Measurements from ENCODE around the gene WNT11. TPM values are rescaled to one million over a fixed set of nuclear protein-coding genes. Genes with fewer than 3 reads are reported as not detected.

WNT11 gene
- polyA plus RNA-seq, 1 of the 3 experiments (the other 2 are of a cell fraction) = 0.43 TPM

DNA sequence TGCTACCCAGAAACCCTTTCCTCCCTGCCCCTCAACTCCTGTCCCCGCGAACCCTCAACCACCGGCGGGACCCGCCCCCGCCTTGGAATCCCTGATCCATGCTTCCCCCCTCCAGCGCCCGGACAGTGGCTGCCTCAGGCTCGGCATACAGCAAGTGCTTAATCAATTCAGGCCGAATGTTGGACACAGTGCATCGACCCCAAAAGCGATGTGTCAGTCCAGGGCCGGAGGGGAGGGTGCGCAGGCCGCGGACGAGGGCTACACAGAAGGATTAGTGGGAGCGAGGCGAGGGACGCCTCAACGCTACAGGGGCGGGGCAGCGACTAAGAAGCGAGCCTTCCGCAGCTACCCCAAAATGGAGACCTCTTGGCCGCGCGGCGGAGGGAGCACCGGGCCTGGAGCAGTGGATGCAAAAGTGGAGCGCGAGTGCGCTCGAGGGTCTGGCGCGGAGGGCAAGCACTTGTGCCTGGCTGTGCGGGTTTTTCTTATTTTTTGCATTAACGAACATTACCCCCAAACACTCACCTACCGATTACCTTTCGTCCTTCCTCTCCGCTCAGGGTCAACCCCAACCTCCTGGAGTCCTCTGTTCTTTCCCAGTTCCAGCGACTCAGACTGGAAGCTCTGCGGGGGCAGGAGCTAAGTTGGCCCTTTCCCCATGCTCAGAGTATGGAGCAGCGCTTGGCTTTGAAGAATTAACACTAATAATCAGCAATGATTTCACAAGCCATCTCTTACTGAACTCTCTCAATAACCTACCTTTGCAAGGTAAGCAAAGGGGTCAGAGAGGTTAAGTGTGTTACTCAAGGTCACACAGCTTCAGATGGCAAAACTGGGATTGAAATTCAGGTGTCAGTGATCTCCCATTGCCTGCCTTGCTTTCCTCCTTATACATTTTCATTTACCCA is 30.0 kb upstream of the WNT11 start (continued):
- TF ChIP-seq FOXM1 (IDR thresholded peaks at IDR 0.05; ENCODE audit: low read depth) (no peak), FOXJ3 (CRISPR knock-in tag; IDR thresholded peaks at IDR 0.05) (no peak), RXRA (IDR thresholded peaks at IDR 0.05; ENCODE audit: borderline replicate concordance, low read depth) (no peak), EZH2phosphoT487 (IDR thresholded peaks at IDR 0.05; ENCODE audit: borderline replicate concordance, low read depth) (no peak), SMC3 (IDR thresholded peaks at IDR 0.05; ENCODE audit: low read depth, low read length) (0 out of 2 replicates have a peak, but pooled peaks have one; percentile 3)
- TF ChIP-seq, protein P1, sequence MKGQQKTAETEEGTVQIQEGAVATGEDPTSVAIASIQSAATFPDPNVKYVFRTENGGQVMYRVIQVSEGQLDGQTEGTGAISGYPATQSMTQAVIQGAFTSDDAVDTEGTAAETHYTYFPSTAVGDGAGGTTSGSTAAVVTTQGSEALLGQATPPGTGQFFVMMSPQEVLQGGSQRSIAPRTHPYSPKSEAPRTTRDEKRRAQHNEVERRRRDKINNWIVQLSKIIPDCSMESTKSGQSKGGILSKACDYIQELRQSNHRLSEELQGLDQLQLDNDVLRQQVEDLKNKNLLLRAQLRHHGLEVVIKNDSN (IDR thresholded peaks at IDR 0.05; ENCODE audit: borderline replicate concordance, low read depth) = no peak
- TF ChIP-seq, protein P2, sequence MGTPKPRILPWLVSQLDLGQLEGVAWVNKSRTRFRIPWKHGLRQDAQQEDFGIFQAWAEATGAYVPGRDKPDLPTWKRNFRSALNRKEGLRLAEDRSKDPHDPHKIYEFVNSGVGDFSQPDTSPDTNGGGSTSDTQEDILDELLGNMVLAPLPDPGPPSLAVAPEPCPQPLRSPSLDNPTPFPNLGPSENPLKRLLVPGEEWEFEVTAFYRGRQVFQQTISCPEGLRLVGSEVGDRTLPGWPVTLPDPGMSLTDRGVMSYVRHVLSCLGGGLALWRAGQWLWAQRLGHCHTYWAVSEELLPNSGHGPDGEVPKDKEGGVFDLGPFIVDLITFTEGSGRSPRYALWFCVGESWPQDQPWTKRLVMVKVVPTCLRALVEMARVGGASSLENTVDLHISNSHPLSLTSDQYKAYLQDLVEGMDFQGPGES (IDR thresholded peaks at IDR 0.05; ENCODE audit: low read depth, low read length) = no peak

DNA sequence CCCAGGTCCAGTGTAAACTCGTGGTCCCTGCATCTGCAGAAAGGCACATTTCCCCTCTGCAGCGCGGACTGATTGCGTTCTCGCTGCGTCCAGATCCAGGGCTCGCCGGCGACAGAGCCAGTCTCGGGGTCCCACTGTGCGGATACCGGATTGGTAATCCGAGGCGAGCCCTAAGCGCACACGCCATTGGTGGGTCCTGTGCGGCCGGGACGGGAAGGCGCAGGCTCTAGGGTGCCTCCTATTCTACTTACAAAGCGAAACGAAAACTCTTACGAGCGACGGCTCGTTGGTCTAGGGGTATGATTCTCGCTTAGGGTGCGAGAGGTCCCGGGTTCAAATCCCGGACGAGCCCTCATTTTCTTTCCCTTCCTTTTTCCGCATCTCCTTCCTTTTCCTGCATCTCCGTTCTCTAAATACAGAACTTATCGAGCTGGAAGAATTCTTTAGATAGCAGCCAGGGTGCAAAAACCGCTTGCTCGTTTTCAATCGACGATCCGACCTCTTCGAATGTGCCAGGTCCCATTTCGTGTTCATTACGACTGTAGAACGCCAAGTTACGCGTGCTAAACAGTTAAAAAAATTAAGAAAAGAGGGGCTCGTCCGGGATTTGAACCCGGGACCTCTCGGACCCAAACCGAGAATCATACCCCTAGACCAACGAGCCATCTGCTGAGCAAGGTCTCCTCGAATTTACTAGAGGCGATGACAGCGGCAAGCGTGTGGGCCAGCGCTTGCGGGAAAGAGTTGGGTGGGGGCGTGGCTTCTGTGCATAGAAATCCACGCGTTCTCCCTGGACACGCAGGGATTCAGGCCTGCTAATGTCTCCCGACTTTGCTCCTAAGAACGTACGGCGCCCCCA is 29.2 kb upstream of the WNT11 start:
- peaks cover 3% of the 10 kb centered on the region for H3F3A ChIP-seq (replicated peaks; ENCODE audit: insufficient read depth)
- peak overlapping the region; percentile 87 for H3K4me2 ChIP-seq
- H4K20me1 ChIP-seq (ENCODE audit: insufficient read depth) = no peaks in the 10 kb centered on the region; the same call in 1 of the 2 replicates
- H3K27ac ChIP-seq (ENCODE audit: low read depth in 2 of 2, low read length in 1 of 2) = peak overlapping the region; percentile 75 to 90
- ChIA-PET POLR2A (interaction anchor here (1.2 to 1.4 kb wide), 2 partner anchors 11 to 421 kb away, joined by 3 read pairs; no protein-coding TSS in a partner anchor), CTCF (interaction anchor here (0.7 to 5.5 kb wide), 7 partner anchors 12 to 339 kb away, joined by 3 to 91 read pairs (median 4); partner anchors contain the start of gene WNT11)
- no peaks in the 10 kb centered on the region for H3K36me3 ChIP-seq (replicated peaks in 1 of 2; ENCODE audit: control insufficient read depth in 1 of 2, insufficient read depth in 2 of 2, low read length in 1 of 2)
- peak overlapping the region; percentile 68 for H3K9ac ChIP-seq
- H3K4me3 ChIP-seq (ENCODE audit: low read depth in 2 of 2, low read length in 1 of 2) = peak overlapping the region; percentile 94 to 99
- H3K79me2 ChIP-seq (ENCODE audit: insufficient read depth) = no peaks in the 10 kb centered on the region
- under 1% methylated on average over 49 of the region's 65 CpGs for WGBS (ENCODE audit: low lambda C conversion rate)
- H2AFZ ChIP-seq (ENCODE audit: low read depth) = peak overlapping the region; percentile 100
- peak; percentile 96 for DNase-seq
- H3K9me3 ChIP-seq = no peaks in the 10 kb centered on the region
- H3K9me2 ChIP-seq = no peaks in the 10 kb centered on the region
- no peaks in the 10 kb centered on the region for H3K27me3 ChIP-seq (ENCODE audit: insufficient read depth)
- peaks cover 0 to 22% of the 10 kb centered on the region in 2 experiments; a peak in 2 of 4 replicates for H3K4me1 ChIP-seq (ENCODE audit: control insufficient read depth in 1 of 2, insufficient read depth in 2 of 2, low read depth in 1 of 2, low read length in 1 of 2)
- TF ChIP-seq YY1 (IDR thresholded peaks at IDR 0.05; ENCODE audit: low read depth) = 0 out of 2 replicates have a peak, but pooled peaks have one; percentile 14
- TF ChIP-seq MEF2A (IDR thresholded peaks at IDR 0.05; ENCODE audit: borderline replicate concordance, low read depth) = no peak
- TF ChIP-seq RAD21 (IDR thresholded peaks at IDR 0.05; ENCODE audit: low read length) = no peak
- TF ChIP-seq NFIC (IDR thresholded peaks at IDR 0.05; ENCODE audit: borderline replicate concordance) = no peak
- no peak for TF ChIP-seq RXRA (IDR thresholded peaks at IDR 0.05; ENCODE audit: borderline replicate concordance, low read depth)
- TF ChIP-seq GATA2 (CRISPR knock-in tag; IDR thresholded peaks at IDR 0.05) = no peak
- TF ChIP-seq, protein P3, sequence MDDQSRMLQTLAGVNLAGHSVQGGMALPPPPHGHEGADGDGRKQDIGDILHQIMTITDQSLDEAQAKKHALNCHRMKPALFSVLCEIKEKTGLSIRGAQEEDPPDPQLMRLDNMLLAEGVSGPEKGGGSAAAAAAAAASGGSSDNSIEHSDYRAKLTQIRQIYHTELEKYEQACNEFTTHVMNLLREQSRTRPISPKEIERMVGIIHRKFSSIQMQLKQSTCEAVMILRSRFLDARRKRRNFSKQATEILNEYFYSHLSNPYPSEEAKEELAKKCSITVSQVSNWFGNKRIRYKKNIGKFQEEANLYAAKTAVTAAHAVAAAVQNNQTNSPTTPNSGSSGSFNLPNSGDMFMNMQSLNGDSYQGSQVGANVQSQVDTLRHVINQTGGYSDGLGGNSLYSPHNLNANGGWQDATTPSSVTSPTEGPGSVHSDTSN (IDR thresholded peaks at IDR 0.05) = no peak
- TF ChIP-seq, protein P2 (IDR thresholded peaks at IDR 0.05; ENCODE audit: low read depth, low read length) = no peak
- TF ChIP-seq POLR2AphosphoS5 (IDR thresholded peaks at IDR 0.05; ENCODE audit: low read depth, low read length) = peak; percentile 76
- no peak for TF ChIP-seq FOXM1 (IDR thresholded peaks at IDR 0.05; ENCODE audit: low read depth)
- peak; percentile 59 for TF ChIP-seq FOSL2 (IDR thresholded peaks at IDR 0.05; ENCODE audit: borderline replicate concordance, low read depth)
- TF ChIP-seq, protein P4, sequence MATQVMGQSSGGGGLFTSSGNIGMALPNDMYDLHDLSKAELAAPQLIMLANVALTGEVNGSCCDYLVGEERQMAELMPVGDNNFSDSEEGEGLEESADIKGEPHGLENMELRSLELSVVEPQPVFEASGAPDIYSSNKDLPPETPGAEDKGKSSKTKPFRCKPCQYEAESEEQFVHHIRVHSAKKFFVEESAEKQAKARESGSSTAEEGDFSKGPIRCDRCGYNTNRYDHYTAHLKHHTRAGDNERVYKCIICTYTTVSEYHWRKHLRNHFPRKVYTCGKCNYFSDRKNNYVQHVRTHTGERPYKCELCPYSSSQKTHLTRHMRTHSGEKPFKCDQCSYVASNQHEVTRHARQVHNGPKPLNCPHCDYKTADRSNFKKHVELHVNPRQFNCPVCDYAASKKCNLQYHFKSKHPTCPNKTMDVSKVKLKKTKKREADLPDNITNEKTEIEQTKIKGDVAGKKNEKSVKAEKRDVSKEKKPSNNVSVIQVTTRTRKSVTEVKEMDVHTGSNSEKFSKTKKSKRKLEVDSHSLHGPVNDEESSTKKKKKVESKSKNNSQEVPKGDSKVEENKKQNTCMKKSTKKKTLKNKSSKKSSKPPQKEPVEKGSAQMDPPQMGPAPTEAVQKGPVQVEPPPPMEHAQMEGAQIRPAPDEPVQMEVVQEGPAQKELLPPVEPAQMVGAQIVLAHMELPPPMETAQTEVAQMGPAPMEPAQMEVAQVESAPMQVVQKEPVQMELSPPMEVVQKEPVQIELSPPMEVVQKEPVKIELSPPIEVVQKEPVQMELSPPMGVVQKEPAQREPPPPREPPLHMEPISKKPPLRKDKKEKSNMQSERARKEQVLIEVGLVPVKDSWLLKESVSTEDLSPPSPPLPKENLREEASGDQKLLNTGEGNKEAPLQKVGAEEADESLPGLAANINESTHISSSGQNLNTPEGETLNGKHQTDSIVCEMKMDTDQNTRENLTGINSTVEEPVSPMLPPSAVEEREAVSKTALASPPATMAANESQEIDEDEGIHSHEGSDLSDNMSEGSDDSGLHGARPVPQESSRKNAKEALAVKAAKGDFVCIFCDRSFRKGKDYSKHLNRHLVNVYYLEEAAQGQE (IDR thresholded peaks at IDR 0.05; ENCODE audit: low read depth, low read length) = peak; percentile 59; the same call in 1 of the 2 replicates
- TF ChIP-seq JUND (IDR thresholded peaks at IDR 0.05) = no peak
- TF ChIP-seq TAF1 (IDR thresholded peaks at IDR 0.05; ENCODE audit: borderline replicate concordance, low read depth, low read length) = peak; percentile 18; the same call in 1 of the 2 replicates
